Mammary epithelial cell (primary cell): ENCODE results near the gene UBASH3A.

Experiments used
- CTCF ChIP-seq, 2 donors: IDR thresholded peaks in 1 of 2; conservative IDR thresholded peaks in 1 of 2; 2 replicates each; pipeline ENCODE4 v1.5.1; 2011 to 2012; ENCODE audit warnings: inconsistent platforms in 2 of 2, low read length in 2 of 2, mild to moderate bottlenecking in 2 of 2, control low read depth in 1 of 2, low read depth in 1 of 2; ENCODE audit not compliant: insufficient read depth in 1 of 2; ENCODE audit errors: extremely low read depth in 1 of 2
- EZH2 ChIP-seq: IDR thresholded peaks from 2 replicates; pipeline ENCODE4 v1.6.1; 2012; ENCODE audit warnings: low read length, inconsistent platforms, borderline replicate concordance

- no peak for TF ChIP-seq CTCF (conservative IDR thresholded peaks at IDR 0.05 in 1 of 2, IDR thresholded peaks at IDR 0.05 in 1 of 2; ENCODE audit: extremely low read depth in 1 of 2, insufficient read depth in 1 of 2, low read depth in 1 of 2, low read length in 2 of 2)
- no peak for TF ChIP-seq EZH2
These were observed 13.5 kb upstream of the UBASH3A start for GRCh38 chr21:42390193-42390592.
